GM21786 (cell line): ENCODE results near the gene LMO2.

Source experiments
- ATAC-seq: cut with Tn5 transposase; IDR thresholded peaks from one replicate; pipeline ENCODE4 v1.9.1; 2021; ENCODE audit not compliant: unreplicated experiment

LMO2 gene

GRCh38 chr11:33915526-33915925, 23.6 kb upstream of the LMO2 start:
- no peak for ATAC-seq

- no peak for ATAC-seq
Measured at GRCh38 chr11:33913991-33914390, 22.1 kb upstream of the LMO2 start.

- peak; percentile 91 for ATAC-seq
Measured at GRCh38 chr11:33912405-33913361, 20.8 kb upstream of the LMO2 start.

GRCh38 chr11:33910958-33911339, 19.1 kb upstream of the LMO2 start:
- ATAC-seq, result no peak

- no peak for ATAC-seq
Measured at GRCh38 chr11:33910296-33910957, 18.6 kb upstream of the LMO2 start.

GRCh38 chr11:33909552-33909951, 17.7 kb upstream of the LMO2 start:
- ATAC-seq, result no peak

- ATAC-seq, result no peak
Measured at GRCh38 chr11:33909150-33909549, 17.3 kb upstream of the LMO2 start.

GRCh38 chr11:33907421-33907820, 15.5 kb upstream of the LMO2 start:
- ATAC-seq, result no peak

- no peak for ATAC-seq
Measured at GRCh38 chr11:33906484-33907186, 14.8 kb upstream of the LMO2 start.

GRCh38 chr11:33904102-33904501, 12.2 kb upstream of the LMO2 start:
- ATAC-seq, result no peak

GRCh38 chr11:33900159-33900840, 8.4 kb upstream of the LMO2 start:
- ATAC-seq, result no peak

- no peak for ATAC-seq
Measured at GRCh38 chr11:33899400-33900037, 7.6 kb upstream of the LMO2 start.

GRCh38 chr11:33898957-33899356, 7.1 kb upstream of the LMO2 start:
- no peak for ATAC-seq

- ATAC-seq, result no peak
Measured at GRCh38 chr11:33897761-33898375, 6.0 kb upstream of the LMO2 start.

GRCh38 chr11:33896911-33897310, 5.0 kb upstream of the LMO2 start:
- ATAC-seq, result no peak

GRCh38 chr11:33895752-33896137, 3.9 kb upstream of the LMO2 start:
- no peak for ATAC-seq

- no peak for ATAC-seq
Measured at GRCh38 chr11:33894398-33894746, 2.5 kb upstream of the LMO2 start.

- ATAC-seq, result peak; percentile 77
Measured at GRCh38 chr11:33893711-33894397, 2.0 kb upstream of the LMO2 start.

- no peak for ATAC-seq
Measured at GRCh38 chr11:33892906-33893594, 1.2 kb upstream of the LMO2 start.
